H1 (cell line): ENCODE results near the gene ONECUT3. TPM values are rescaled to one million over a fixed set of nuclear protein-coding genes. Genes with fewer than 3 reads are reported as not detected.

Experiments
- CTCF ChIA-PET: fragments of 300-600 bp; sonication (Branson Sonifier 250); formaldehyde crosslinking; loops from one replicate; lab custom pipeline; 2021; ENCODE audit not compliant: partially characterized antibody; lab: Charles Lee
- POLR2A ChIA-PET: fragments of 300-600 bp; sonication (Branson Sonifier 250); formaldehyde crosslinking; loops from one replicate; lab custom pipeline; 2021; ENCODE audit warnings: inconsistent platforms; ENCODE audit not compliant: partially characterized antibody; lab: Charles Lee
- DNase-seq, 2 experiments: peaks; one replicate each; pipeline versions ENCODE4 v3.0.0 to v3.0.0-alpha.2; 2010 to 2022; ENCODE audit warnings: low spot score in 2 of 2, low read depth in 1 of 2, mixed read lengths in 1 of 2
- FAIRE-seq: peaks from 2 replicates; lab custom pipeline; 2011; peaks lifted over from hg19 to GRCh38; lab: Jason Lieb, UNC
- H2AFZ ChIP-seq: 2 replicates; pipeline ENCODE4 v1.8.1; 2012; ENCODE audit warnings: low read length, inconsistent platforms
- H2AK5ac ChIP-seq: 2 replicates; pipeline ENCODE4 v1.6.1; 2013; ENCODE audit warnings: low read depth, low read length
- H2BK120ac ChIP-seq: replicated peaks from 2 replicates; pipeline ENCODE3; 2013; ENCODE audit warnings: low read depth, low read length, inconsistent platforms
- H2BK12ac ChIP-seq: 2 replicates; pipeline ENCODE4 v1.6.1; 2013; ENCODE audit warnings: low read depth, low read length
- H2BK15ac ChIP-seq: 2 replicates; pipeline ENCODE4 v1.6.1; 2013; ENCODE audit warnings: low read length
- H2BK20ac ChIP-seq: 2 replicates; pipeline ENCODE4 v1.6.1; 2013; ENCODE audit warnings: low read length
- H2BK5ac ChIP-seq: 2 replicates; pipeline ENCODE4 v1.6.1; 2013; ENCODE audit warnings: low read depth, low read length
- H3K14ac ChIP-seq: 2 replicates; pipeline ENCODE4 v1.6.1; 2013; ENCODE audit warnings: inconsistent platforms; ENCODE audit not compliant: insufficient read length
- H3K18ac ChIP-seq: 2 replicates; pipeline ENCODE4 v1.6.1; 2013; ENCODE audit warnings: low read length; ENCODE audit errors: extremely low read depth
- H3K23ac ChIP-seq: 2 replicates; pipeline ENCODE4 v1.6.1; 2013; ENCODE audit warnings: inconsistent platforms; ENCODE audit not compliant: insufficient read length
- H3K23me2 ChIP-seq: 2 replicates; pipeline ENCODE4 v1.6.1; 2013; ENCODE audit warnings: low read depth, low read length
- H3K27ac ChIP-seq: 2 replicates; pipeline ENCODE4 v1.6.1; 2011; ENCODE audit warnings: low read depth, low read length, inconsistent platforms
- H3K27me3 ChIP-seq, 4 experiments: replicated peaks in 1 of 4; 1 replicate in 1 of 4; 2 replicates in 3 of 4; pipeline versions ENCODE4 v1.6.1 to v1.8.1; 2011 to 2013; ENCODE audit warnings: low read length in 3 of 4, mild to moderate bottlenecking in 3 of 4, inconsistent platforms in 2 of 4, mixed read lengths in 2 of 4, moderate library complexity in 1 of 4; ENCODE audit not compliant: control insufficient read depth in 3 of 4, insufficient read depth in 3 of 4; ENCODE audit errors: extremely low read depth in 1 of 4
- H3K36me3 ChIP-seq, 4 experiments: 2 replicates each; pipeline versions ENCODE4 v1.6.1 to v1.8.1; 2011 to 2013; ENCODE audit warnings: mild to moderate bottlenecking in 4 of 4, low read length in 3 of 4, moderate library complexity in 2 of 4, control low read depth in 1 of 4, inconsistent platforms in 1 of 4; ENCODE audit not compliant: insufficient read depth in 4 of 4, control insufficient read depth in 2 of 4
- H3K4ac ChIP-seq: replicated peaks from 2 replicates; pipeline ENCODE3; 2013; ENCODE audit warnings: low read length, low read depth, mixed read lengths, inconsistent platforms; ENCODE audit not compliant: insufficient read length
- H3K4me1 ChIP-seq, 4 experiments: replicated peaks in 1 of 4; 1 replicate in 1 of 4; 2 replicates in 3 of 4; pipeline versions ENCODE4 v1.6.1 to v1.8.1; 2011 to 2013; ENCODE audit warnings: low read length in 3 of 4, inconsistent platforms in 2 of 4, mixed read lengths in 1 of 4; ENCODE audit not compliant: insufficient read depth in 4 of 4, control insufficient read depth in 3 of 4
- H3K4me2 ChIP-seq, 2 experiments: 2 replicates each; pipeline versions ENCODE4 v1.6.1 to v1.8.1; 2011 to 2013; ENCODE audit warnings: low read depth in 2 of 2, low read length in 2 of 2, control low read depth in 1 of 2, inconsistent platforms in 1 of 2, mild to moderate bottlenecking in 1 of 2; ENCODE audit not compliant: insufficient read depth in 1 of 2
- H3K4me3 ChIP-seq, 4 experiments: fragments of 200-600, 300-600 bp in 1 of 4; sonication (generic), shearing (Covaris generic), sonication (Bioruptor Twin) in 1 of 4; 2 replicates each; pipeline versions ENCODE4 v1.5.1 to v1.8.1; 2011 to 2016; ENCODE audit warnings: low read length in 4 of 4, low read depth in 3 of 4, control low read depth in 2 of 4, inconsistent platforms in 2 of 4, mild to moderate bottlenecking in 2 of 4, mixed read lengths in 1 of 4, moderate library complexity in 1 of 4; ENCODE audit not compliant: insufficient read depth in 2 of 4; ENCODE audit errors: extremely low read depth in 1 of 4
- H3K56ac ChIP-seq: replicated peaks from 2 replicates; pipeline ENCODE3; 2013; ENCODE audit warnings: low read depth, mild to moderate bottlenecking, mixed read lengths, low read length, inconsistent platforms; ENCODE audit not compliant: insufficient read length
- H3K79me1 ChIP-seq: 2 replicates; pipeline ENCODE4 v1.6.1; 2013; ENCODE audit warnings: low read depth, low read length, control low read depth
- H3K79me2 ChIP-seq, 2 experiments: 2 replicates each; pipeline versions ENCODE4 v1.6.1 to v1.8.1; 2012 to 2013; ENCODE audit warnings: low read length in 2 of 2, mild to moderate bottlenecking in 2 of 2, inconsistent platforms in 1 of 2; ENCODE audit not compliant: insufficient read depth in 2 of 2, control insufficient read depth in 1 of 2
- H3K9ac ChIP-seq, 4 experiments: replicated peaks in 1 of 4; 1 replicate in 1 of 4; 2 replicates in 3 of 4; pipeline versions ENCODE4 v1.6.1 to v1.8.1; 2011 to 2013; ENCODE audit warnings: low read depth in 3 of 4, low read length in 3 of 4, control low read depth in 2 of 4, mild to moderate bottlenecking in 2 of 4, moderate library complexity in 2 of 4, inconsistent platforms in 1 of 4; ENCODE audit errors: extremely low read depth in 1 of 4
- H3K9me3 ChIP-seq, 2 experiments: 2 replicates each; pipeline versions ENCODE4 v1.6.1 to v1.8.1; 2012 to 2013; ENCODE audit warnings: mild to moderate bottlenecking in 2 of 2, moderate library complexity in 2 of 2, control low read depth in 1 of 2, inconsistent platforms in 1 of 2, low read depth in 1 of 2, low read length in 1 of 2, mixed read lengths in 1 of 2; ENCODE audit not compliant: insufficient read depth in 2 of 2
- H4K20me1 ChIP-seq, 2 experiments: replicated peaks in 1 of 2; 2 replicates each; pipeline versions ENCODE3 to v1.8.1; 2011 to 2013; ENCODE audit warnings: inconsistent platforms in 2 of 2, low read length in 2 of 2, mild to moderate bottlenecking in 1 of 2; ENCODE audit not compliant: insufficient read depth in 2 of 2, control insufficient read depth in 1 of 2
- H4K5ac ChIP-seq: 2 replicates; pipeline ENCODE4 v1.6.1; 2013; ENCODE audit warnings: low read length, low read depth, mixed read lengths, inconsistent platforms; ENCODE audit not compliant: insufficient read length
- H4K8ac ChIP-seq: 2 replicates; pipeline ENCODE4 v1.8.0; 2013; ENCODE audit warnings: mild to moderate bottlenecking, moderate library complexity, low read length, inconsistent platforms; ENCODE audit not compliant: insufficient read depth; ENCODE audit errors: extremely low read depth
- H4K91ac ChIP-seq: replicated peaks from 2 replicates; pipeline ENCODE3; 2013; ENCODE audit warnings: low read length, mixed read lengths, inconsistent platforms; ENCODE audit not compliant: insufficient read length
- BCL11A ChIP-seq, 2 experiments: IDR thresholded peaks; one replicate each; pipeline ENCODE4 v1.6.1; 2011; ENCODE audit warnings: low read depth in 2 of 2, low read length in 2 of 2, mild to moderate bottlenecking in 2 of 2
- EGR1 ChIP-seq: IDR thresholded peaks from 2 replicates; pipeline ENCODE4 v1.6.1; 2011; ENCODE audit warnings: low read depth, low read length, borderline replicate concordance
- POLR2A ChIP-seq, 2 experiments: IDR thresholded peaks; 1 replicate in 1 of 2; 2 replicates in 1 of 2; pipeline ENCODE4 v1.6.1; 2011; ENCODE audit warnings: low read depth in 2 of 2, low read length in 2 of 2, mild to moderate bottlenecking in 2 of 2; ENCODE audit errors: control extremely low read depth in 1 of 2
- POLR2AphosphoS5 ChIP-seq: IDR thresholded peaks from 2 replicates; pipeline ENCODE4 v1.6.1; 2011; ENCODE audit warnings: low read depth, low read length
- POU5F1 ChIP-seq: IDR thresholded peaks from 2 replicates; pipeline ENCODE4 v1.6.1; 2011; ENCODE audit warnings: low read depth, mild to moderate bottlenecking, low read length, moderate library complexity
- RBBP5 ChIP-seq: IDR thresholded peaks from 2 replicates; pipeline ENCODE4 v1.7.1; 2012; ENCODE audit warnings: low read depth, mild to moderate bottlenecking, inconsistent platforms, low read length, moderate library complexity, borderline replicate concordance
- SUZ12 ChIP-seq: fragments of 200-600 bp; sonication (generic); IDR thresholded peaks from 2 replicates; pipeline ENCODE4 v1.6.1; 2012; ENCODE audit warnings: mild to moderate bottlenecking, inconsistent platforms, low read length, moderate library complexity, mixed read lengths
- WGBS, 2 experiments: shearing (Covaris generic) in 1 of 2; methylation state at CpG; one replicate each; pipeline versions ENCODE4 v1.1.6 to v1.1.7; 2013 to 2015; ENCODE audit warnings: low lambda C conversion rate in 2 of 2, mixed read lengths in 2 of 2, inconsistent platforms in 1 of 2, low coverage in 1 of 2, missing lambda C conversion rate in 1 of 2; ENCODE audit not compliant: insufficient replicate concordance in 2 of 2, insufficient coverage in 1 of 2, insufficient read length in 1 of 2; ENCODE audit errors: extremely low coverage in 1 of 2, missing lambda C conversion rate in 1 of 2; 5-methylcytosine and 5-hydroxymethylcytosine counted together
- polyA plus RNA-seq, 7 experiments: library from polyadenylated mRNA; depleted of rRNA in 3 of 7; stranded (reverse) in 5 of 7; unstranded in 2 of 7; fragments of >200 nt in 5 of 7; fragments of 200-250 nt in 2 of 7; gene quantifications; 1 replicate in 5 of 7; 2 replicates in 1 of 7; 4 replicates in 1 of 7; pipeline versions ENCODE4 v1.2.1 to v1.2.3, GENCODE V29; 2011 to 2013; ENCODE audit warnings: missing spikeins in 2 of 7, mixed read lengths in 2 of 7
- total RNA-seq: library from RNA; stranded (reverse); fragmentation: NEBNext Ultra II Directional; extraction: Animal tissue kit (Norgen Biotek cat#: 25700); gene quantifications from 2 replicates; pipeline ENCODE4 v1.2.1, GENCODE V29; 2021
- TF ChIP-seq, protein P1 (sequence below): IDR thresholded peaks from 2 replicates; pipeline ENCODE4 v1.6.1; 2011; ENCODE audit warnings: low read length, improper control_type of control experiment

The ONECUT3 gene
- total and polyA plus RNA-seq, 2 of the 8 experiments (the other 6 are each of a cell fraction or from before 2014, with no cell fraction given), result not detected

- POLR2A ChIA-PET, result interaction anchor here (0.6 kb wide), 1 partner anchor 15 kb away, joined by 3 read pairs; no protein-coding TSS in a partner anchor
- CTCF ChIA-PET, result interaction anchor here (1.3 kb wide), 1 partner anchor 45 kb away, joined by 7 read pairs; no protein-coding TSS in a partner anchor
Observed at GRCh38 chr19:1717970-1718264, 35.4 kb upstream of the ONECUT3 start.

More at GRCh38 chr19:1717970-1718264, 35.4 kb upstream of the ONECUT3 start:
- Histone ChIP-seq H3K9me3 (no peaks in the 10 kb centered on the region), H3K4me2 (peak overlapping the region in 1 of 2 experiments; percentile 74; a peak in 1 of 4 replicates), H2BK12ac (0 out of 2 replicates have a peak overlapping the region, but pooled peaks have one; percentile 50), H3K18ac (no peak overlapping the region), H3K36me3 (no peaks in the 10 kb centered on the region), H2AK5ac (peak overlapping the region; percentile 95; the same call in 1 of the 2 replicates), H2BK120ac (no peak overlapping the region), H3K23me2 (peaks cover 22% of the 10 kb centered on the region; the same call in 1 of the 2 replicates), H3K27me3 (peaks cover 4 to 22% (median 17%) of the 10 kb centered on the region in 4 experiments; a peak in 5 of 7 replicates)
- 100% methylated on average over 1 of the region's 2 CpGs for WGBS, 2 experiments
- FAIRE-seq, result no peak
- no peak for TF ChIP-seq RBBP5
- TF ChIP-seq BCL11A (IDR thresholded peaks at IDR 0.05; ENCODE audit: low read depth in 2 of 2, low read length in 2 of 2), result no peak
- TF ChIP-seq POLR2AphosphoS5, result no peak
- no peak for TF ChIP-seq EGR1
- no peak for TF ChIP-seq SUZ12
- no peak for TF ChIP-seq POU5F1
- no peak for TF ChIP-seq POLR2A (IDR thresholded peaks at IDR 0.05; ENCODE audit: control extremely low read depth in 1 of 2, low read depth in 2 of 2, low read length in 2 of 2)
- TF ChIP-seq, protein P1, sequence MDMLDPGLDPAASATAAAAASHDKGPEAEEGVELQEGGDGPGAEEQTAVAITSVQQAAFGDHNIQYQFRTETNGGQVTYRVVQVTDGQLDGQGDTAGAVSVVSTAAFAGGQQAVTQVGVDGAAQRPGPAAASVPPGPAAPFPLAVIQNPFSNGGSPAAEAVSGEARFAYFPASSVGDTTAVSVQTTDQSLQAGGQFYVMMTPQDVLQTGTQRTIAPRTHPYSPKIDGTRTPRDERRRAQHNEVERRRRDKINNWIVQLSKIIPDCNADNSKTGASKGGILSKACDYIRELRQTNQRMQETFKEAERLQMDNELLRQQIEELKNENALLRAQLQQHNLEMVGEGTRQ, result no peak
- TF ChIP-seq, all 59 proteins: peak for 0
- H4K91ac ChIP-seq, result no peak overlapping the region
- H3K27ac ChIP-seq, result no peak overlapping the region
- no peak overlapping the region for H2BK5ac ChIP-seq
- H2BK15ac ChIP-seq, result peak overlapping the region; percentile 81; the same call in 1 of the 2 replicates
- no peak overlapping the region for H3K9ac ChIP-seq
- H2AFZ ChIP-seq, result no peak overlapping the region
- H3K79me1 ChIP-seq, result no peaks in the 10 kb centered on the region
- peak overlapping the region; percentile 30 for H3K56ac ChIP-seq
- no peak overlapping the region for H3K4ac ChIP-seq
- H3K79me2 ChIP-seq, result no peaks in the 10 kb centered on the region
- H4K8ac ChIP-seq, result no peak overlapping the region
- H3K4me1 ChIP-seq, result peaks cover 0 to 13% (median 2%) of the 10 kb centered on the region in 4 experiments; a peak in 3 of 7 replicates
- H4K20me1 ChIP-seq, result peaks cover 0 to 8% of the 10 kb centered on the region in 2 experiments
- no peak overlapping the region for H2BK20ac ChIP-seq
- H4K5ac ChIP-seq, result no peak overlapping the region
- H3K4me3 ChIP-seq, result no peak overlapping the region
- DNase-seq, result no peak
- no peak overlapping the region for H3K14ac ChIP-seq
- H3K23ac ChIP-seq, result no peak overlapping the region
